Peyer's patch (tissue), 4 donors: ENCODE measurements around the gene PDIA2.

Source experiments
- POLR2A ChIP-seq, 2 donors: fragments of 450-650 bp; IDR thresholded peaks; one replicate each; pipeline ENCODE4 v1.5.1; 2017; ENCODE audit warnings: antibody characterized with exemption in 2 of 2, mild to moderate bottlenecking in 2 of 2, moderate library complexity in 2 of 2
- TF ChIP-seq, protein P1 (sequence below), 6 experiments: fragments of 450-650 bp in 4 of 6; fragments of 200-600 bp in 2 of 6; sonication (generic) in 1 of 6; IDR thresholded peaks; one replicate each; pipeline ENCODE4 v1.5.1; 2017 to 2019; ENCODE audit warnings: antibody characterized with exemption in 6 of 6, mild to moderate bottlenecking in 3 of 6, moderate library complexity in 1 of 6

DNA sequence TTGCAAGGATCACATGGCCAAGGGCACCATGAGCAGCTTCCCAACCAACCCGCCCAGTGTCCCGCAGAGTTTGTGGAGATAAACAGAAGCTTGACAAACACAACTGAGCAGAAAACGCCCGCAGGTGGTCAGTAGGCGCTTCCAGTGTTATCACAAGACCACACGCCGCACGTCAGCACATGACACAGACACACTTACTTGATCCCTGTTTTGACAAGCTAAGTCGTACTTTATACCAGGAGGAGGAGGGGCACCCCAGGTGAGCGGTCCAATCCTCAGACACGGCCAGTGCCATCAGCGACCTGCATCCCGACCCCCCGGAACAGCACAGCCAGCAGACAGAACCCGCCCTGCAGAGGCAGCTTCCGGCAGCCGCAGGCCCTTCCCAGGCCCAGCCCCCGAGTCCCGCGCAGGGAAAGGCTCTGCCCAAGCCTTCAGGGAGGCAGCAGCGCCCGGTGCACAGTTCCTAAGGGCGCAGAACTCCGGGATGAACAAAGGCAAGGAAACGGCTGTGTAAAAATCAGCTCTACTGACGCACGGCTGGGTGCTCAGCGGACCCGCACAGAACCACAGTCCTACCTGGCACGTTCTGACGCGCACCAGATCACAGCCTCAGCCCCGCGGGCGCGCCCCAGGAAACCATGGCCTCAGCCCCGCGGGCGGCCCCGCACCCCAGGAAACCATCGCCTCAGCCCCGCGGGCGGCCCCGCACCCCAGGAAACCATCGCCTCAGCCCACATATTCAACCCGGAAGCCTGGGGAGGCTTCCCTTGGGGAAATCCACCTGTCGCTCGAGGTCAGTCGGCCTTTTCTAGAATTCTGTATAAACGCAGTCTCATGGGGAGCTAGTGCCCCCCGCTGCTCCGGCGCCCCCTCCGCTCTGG is 41.7 kb downstream of the PDIA2 start:
- TF ChIP-seq, protein P1, sequence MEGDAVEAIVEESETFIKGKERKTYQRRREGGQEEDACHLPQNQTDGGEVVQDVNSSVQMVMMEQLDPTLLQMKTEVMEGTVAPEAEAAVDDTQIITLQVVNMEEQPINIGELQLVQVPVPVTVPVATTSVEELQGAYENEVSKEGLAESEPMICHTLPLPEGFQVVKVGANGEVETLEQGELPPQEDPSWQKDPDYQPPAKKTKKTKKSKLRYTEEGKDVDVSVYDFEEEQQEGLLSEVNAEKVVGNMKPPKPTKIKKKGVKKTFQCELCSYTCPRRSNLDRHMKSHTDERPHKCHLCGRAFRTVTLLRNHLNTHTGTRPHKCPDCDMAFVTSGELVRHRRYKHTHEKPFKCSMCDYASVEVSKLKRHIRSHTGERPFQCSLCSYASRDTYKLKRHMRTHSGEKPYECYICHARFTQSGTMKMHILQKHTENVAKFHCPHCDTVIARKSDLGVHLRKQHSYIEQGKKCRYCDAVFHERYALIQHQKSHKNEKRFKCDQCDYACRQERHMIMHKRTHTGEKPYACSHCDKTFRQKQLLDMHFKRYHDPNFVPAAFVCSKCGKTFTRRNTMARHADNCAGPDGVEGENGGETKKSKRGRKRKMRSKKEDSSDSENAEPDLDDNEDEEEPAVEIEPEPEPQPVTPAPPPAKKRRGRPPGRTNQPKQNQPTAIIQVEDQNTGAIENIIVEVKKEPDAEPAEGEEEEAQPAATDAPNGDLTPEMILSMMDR (IDR thresholded peaks at IDR 0.05) = no peak
- TF ChIP-seq POLR2A (IDR thresholded peaks at IDR 0.05) = no peak
